Astrocyte (in vitro differentiated cells and primary cell): Measurements from ENCODE around the gene ATP8A1. TPM values are rescaled to one million over a fixed set of nuclear protein-coding genes. Genes with fewer than 3 reads are reported as not detected.

ENCODE experiments used
- DNase-seq: peaks from one replicate; pipeline ENCODE4 v3.0.0-alpha.2; 2010; ENCODE audit warnings: low read depth
- FAIRE-seq: peaks from 2 replicates; lab custom pipeline; 2011; peaks lifted over from hg19 to GRCh38; lab: Jason Lieb, UNC
- H2AFZ ChIP-seq: 2 replicates; pipeline ENCODE4 v1.6.0; 2012; ENCODE audit warnings: low read depth, low read length, inconsistent platforms
- H3K27ac ChIP-seq: 2 replicates; pipeline ENCODE4 v1.5.1; 2011; ENCODE audit warnings: low read depth, low read length, inconsistent platforms
- H3K27me3 ChIP-seq: 2 replicates; pipeline ENCODE4 v1.6.0; 2011; ENCODE audit warnings: low read length, inconsistent platforms; ENCODE audit not compliant: insufficient read depth
- H3K36me3 ChIP-seq: 2 replicates; pipeline ENCODE4 v1.5.1; 2011; ENCODE audit warnings: low read length, inconsistent platforms; ENCODE audit not compliant: insufficient read depth
- H3K4me1 ChIP-seq: 2 replicates; pipeline ENCODE4 v1.5.1; 2011; ENCODE audit warnings: low read length, inconsistent platforms; ENCODE audit not compliant: insufficient read depth
- H3K4me2 ChIP-seq: 2 replicates; pipeline ENCODE4 v1.6.0; 2012; ENCODE audit warnings: low read length, inconsistent platforms
- H3K4me3 ChIP-seq: 2 replicates; pipeline ENCODE4 v1.5.1; 2011; ENCODE audit warnings: low read depth, mild to moderate bottlenecking, low read length, inconsistent platforms; ENCODE audit not compliant: insufficient read depth
- H3K79me2 ChIP-seq: 2 replicates; pipeline ENCODE4 v1.6.0; 2012; ENCODE audit warnings: mild to moderate bottlenecking, low read length, inconsistent platforms; ENCODE audit not compliant: insufficient read depth
- H3K9ac ChIP-seq: 2 replicates; pipeline ENCODE4 v1.6.0; 2012; ENCODE audit warnings: mild to moderate bottlenecking, low read length, inconsistent platforms
- H3K9me3 ChIP-seq: 2 replicates; pipeline ENCODE4 v1.5.1; 2012; ENCODE audit warnings: low read depth, mild to moderate bottlenecking, low read length, inconsistent platforms; ENCODE audit not compliant: insufficient read depth
- H4K20me1 ChIP-seq: 2 replicates; pipeline ENCODE4 v1.6.0; 2012; ENCODE audit warnings: low read length, inconsistent platforms; ENCODE audit not compliant: insufficient read depth
- H3K27ac Mint-ChIP-seq: one replicate; pipeline ENCODE4 v1.8.0; 2021; ENCODE audit warnings: mild to moderate bottlenecking, mixed read lengths; ENCODE audit not compliant: unreplicated experiment
- H3K27me3 Mint-ChIP-seq: one replicate; pipeline ENCODE4 v1.8.0; 2021; ENCODE audit warnings: low read depth, mixed read lengths; ENCODE audit not compliant: unreplicated experiment
- H3K36me3 Mint-ChIP-seq: one replicate; pipeline ENCODE4 v1.8.0; 2021; ENCODE audit warnings: low read depth, mixed read lengths; ENCODE audit not compliant: unreplicated experiment
- H3K4me1 Mint-ChIP-seq: one replicate; pipeline ENCODE4 v1.8.0; 2021; ENCODE audit warnings: low read depth, mixed read lengths; ENCODE audit not compliant: unreplicated experiment
- H3K4me3 Mint-ChIP-seq: one replicate; pipeline ENCODE4 v1.8.0; 2021; ENCODE audit warnings: mild to moderate bottlenecking, moderate library complexity, mixed read lengths; ENCODE audit not compliant: unreplicated experiment
- H3K9me3 Mint-ChIP-seq: one replicate; pipeline ENCODE4 v1.8.0; 2021; ENCODE audit warnings: mild to moderate bottlenecking, mixed read lengths; ENCODE audit not compliant: unreplicated experiment
- EZH2 ChIP-seq: IDR thresholded peaks from 2 replicates; pipeline ENCODE4 v1.6.1; 2012; ENCODE audit warnings: mild to moderate bottlenecking, low read length, inconsistent platforms; ENCODE audit not compliant: insufficient read depth
- total RNA-seq: library from RNA; stranded (reverse); gene quantifications from 2 replicates; pipeline ENCODE4 v1.2.1, GENCODE V29; 2021
- TF ChIP-seq, protein P1 (sequence below): IDR thresholded peaks from 2 replicates; pipeline ENCODE4 v1.5.1; 2011; ENCODE audit warnings: low read depth, mild to moderate bottlenecking, inconsistent platforms, low read length, moderate library complexity; ENCODE audit not compliant: insufficient read depth

ATP8A1 gene
- total RNA-seq, 1 donor from 2014 or later, result 2.9 TPM

DNA sequence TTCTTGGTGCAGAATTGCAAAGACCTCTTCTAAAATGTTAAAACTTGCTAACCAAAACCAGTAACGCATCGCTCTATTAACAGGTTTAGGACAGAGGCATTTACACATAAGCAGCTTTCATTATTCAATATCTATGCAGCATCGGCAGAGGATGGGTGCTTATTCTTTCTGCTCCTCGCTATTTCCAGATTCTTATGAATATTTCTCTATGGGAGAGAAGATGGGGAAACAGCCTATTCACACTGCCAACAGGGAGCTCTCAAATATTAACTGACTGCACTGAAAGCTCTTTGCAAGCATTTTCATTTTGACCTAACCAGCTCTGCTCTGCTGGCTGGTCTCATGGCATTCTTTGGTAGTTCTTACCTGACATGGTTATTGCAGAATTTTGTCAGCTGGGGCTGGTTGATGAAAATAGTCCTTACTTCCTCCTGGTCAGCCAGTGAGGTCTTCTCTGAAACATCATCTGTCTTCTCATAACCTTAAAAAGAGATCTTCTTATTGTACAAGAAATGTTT is 30.2 kb downstream of the ATP8A1 start:
- no peaks in the 10 kb centered on the region for H3K36me3 Mint-ChIP-seq
- H3K27me3 ChIP-seq, result no peaks in the 10 kb centered on the region
- FAIRE-seq (no peak), DNase-seq (no peak)
- H3K27ac Mint-ChIP-seq, result no peak overlapping the region
- H3K4me3 ChIP-seq, result no peak overlapping the region
- H2AFZ ChIP-seq, result no peak overlapping the region
- H3K9ac ChIP-seq, result no peak overlapping the region
- no peaks in the 10 kb centered on the region for H3K9me3 Mint-ChIP-seq
- H3K79me2 ChIP-seq, result no peaks in the 10 kb centered on the region
- no peaks in the 10 kb centered on the region for H3K36me3 ChIP-seq
- H3K4me1 Mint-ChIP-seq, result no peaks in the 10 kb centered on the region
- no peaks in the 10 kb centered on the region for H4K20me1 ChIP-seq
- no peaks in the 10 kb centered on the region for H3K4me1 ChIP-seq
- H3K4me2 ChIP-seq, result no peak overlapping the region
- H3K27me3 Mint-ChIP-seq, result no peaks in the 10 kb centered on the region
- H3K27ac ChIP-seq, result no peak overlapping the region
- no peak overlapping the region for H3K4me3 Mint-ChIP-seq
- H3K9me3 ChIP-seq, result no peaks in the 10 kb centered on the region
- TF ChIP-seq, protein P1, sequence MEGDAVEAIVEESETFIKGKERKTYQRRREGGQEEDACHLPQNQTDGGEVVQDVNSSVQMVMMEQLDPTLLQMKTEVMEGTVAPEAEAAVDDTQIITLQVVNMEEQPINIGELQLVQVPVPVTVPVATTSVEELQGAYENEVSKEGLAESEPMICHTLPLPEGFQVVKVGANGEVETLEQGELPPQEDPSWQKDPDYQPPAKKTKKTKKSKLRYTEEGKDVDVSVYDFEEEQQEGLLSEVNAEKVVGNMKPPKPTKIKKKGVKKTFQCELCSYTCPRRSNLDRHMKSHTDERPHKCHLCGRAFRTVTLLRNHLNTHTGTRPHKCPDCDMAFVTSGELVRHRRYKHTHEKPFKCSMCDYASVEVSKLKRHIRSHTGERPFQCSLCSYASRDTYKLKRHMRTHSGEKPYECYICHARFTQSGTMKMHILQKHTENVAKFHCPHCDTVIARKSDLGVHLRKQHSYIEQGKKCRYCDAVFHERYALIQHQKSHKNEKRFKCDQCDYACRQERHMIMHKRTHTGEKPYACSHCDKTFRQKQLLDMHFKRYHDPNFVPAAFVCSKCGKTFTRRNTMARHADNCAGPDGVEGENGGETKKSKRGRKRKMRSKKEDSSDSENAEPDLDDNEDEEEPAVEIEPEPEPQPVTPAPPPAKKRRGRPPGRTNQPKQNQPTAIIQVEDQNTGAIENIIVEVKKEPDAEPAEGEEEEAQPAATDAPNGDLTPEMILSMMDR, result no peak
- no peak for TF ChIP-seq EZH2

DNA sequence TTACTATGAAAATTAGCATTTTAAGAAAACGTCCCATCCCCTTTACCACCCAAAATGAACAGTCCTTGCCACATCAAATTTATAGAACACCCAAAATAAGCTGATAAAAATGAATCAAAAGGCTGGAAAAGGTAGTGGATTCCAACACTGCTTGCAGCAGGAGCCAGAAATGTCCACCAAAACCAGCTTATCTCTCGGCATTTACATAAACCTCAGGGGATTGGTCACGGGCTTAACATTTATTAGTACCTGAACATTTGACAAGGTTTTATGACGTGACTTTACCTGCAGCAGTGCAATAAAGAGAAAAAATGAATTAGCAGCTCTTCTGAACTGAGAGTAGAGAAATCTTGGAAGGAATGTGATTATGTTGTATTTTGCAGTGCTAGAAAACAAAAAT is 31.6 kb downstream of the ATP8A1 start:
- Histone ChIP-seq H3K4me3 (no peak overlapping the region), H4K20me1 (no peaks in the 10 kb centered on the region), H3K4me2 (no peak overlapping the region), H3K9me3 (no peaks in the 10 kb centered on the region), H3K27ac (no peak overlapping the region), H3K9ac (no peak overlapping the region), H3K36me3 (no peaks in the 10 kb centered on the region), H3K79me2 (no peaks in the 10 kb centered on the region), H3K4me1 (no peaks in the 10 kb centered on the region), H2AFZ (no peak overlapping the region), H3K27me3 (no peaks in the 10 kb centered on the region)
- FAIRE-seq, result no peak
- no peaks in the 10 kb centered on the region for H3K36me3 Mint-ChIP-seq
- H3K9me3 Mint-ChIP-seq, result no peaks in the 10 kb centered on the region
- no peaks in the 10 kb centered on the region for H3K27me3 Mint-ChIP-seq
- no peak overlapping the region for H3K27ac Mint-ChIP-seq
- H3K4me3 Mint-ChIP-seq, result no peak overlapping the region
- no peak for DNase-seq
- H3K4me1 Mint-ChIP-seq, result no peaks in the 10 kb centered on the region
- TF ChIP-seq, protein P1, result no peak
- no peak for TF ChIP-seq EZH2

DNA sequence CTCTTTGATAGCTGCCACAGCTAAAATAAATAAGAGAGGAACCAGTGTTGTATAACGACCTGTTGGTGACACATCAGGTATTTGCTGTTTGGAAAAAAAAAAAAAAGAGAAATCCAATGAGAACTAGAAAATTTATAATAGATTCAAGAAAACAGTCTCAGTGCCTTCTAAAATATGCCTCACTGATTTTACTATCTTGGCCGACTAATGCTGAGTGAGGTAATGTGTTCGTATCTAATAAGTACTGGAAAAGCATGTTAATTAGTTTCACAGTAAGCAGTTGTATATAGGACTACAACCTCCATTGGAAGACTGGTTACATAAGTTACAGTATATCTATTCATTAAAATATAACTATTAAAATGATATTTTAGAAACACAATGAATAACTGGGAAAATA is 32.4 kb downstream of the ATP8A1 start:
- H3K4me1 Mint-ChIP-seq, result no peaks in the 10 kb centered on the region
- H3K4me3 Mint-ChIP-seq, result no peak overlapping the region
- DNase-seq (no peak), FAIRE-seq (no peak)
- Histone ChIP-seq H3K4me3 (no peak overlapping the region), H3K9ac (no peak overlapping the region), H3K4me1 (no peaks in the 10 kb centered on the region), H3K36me3 (no peaks in the 10 kb centered on the region), H3K27me3 (no peaks in the 10 kb centered on the region), H3K9me3 (no peaks in the 10 kb centered on the region), H3K79me2 (no peaks in the 10 kb centered on the region), H4K20me1 (no peaks in the 10 kb centered on the region), H2AFZ (no peak overlapping the region), H3K4me2 (no peak overlapping the region), H3K27ac (no peak overlapping the region)
- no peaks in the 10 kb centered on the region for H3K9me3 Mint-ChIP-seq
- no peak for TF ChIP-seq EZH2
- TF ChIP-seq, protein P1, result no peak
- H3K27ac Mint-ChIP-seq, result no peak overlapping the region
- H3K36me3 Mint-ChIP-seq, result no peaks in the 10 kb centered on the region
- no peaks in the 10 kb centered on the region for H3K27me3 Mint-ChIP-seq
